ENCODE measurements around the gene NCOA3. TPM values are rescaled to one million over a fixed set of nuclear protein-coding genes. Genes with fewer than 3 reads are reported as not detected.

The NCOA3 gene
- total RNA-seq, 1 donor from 2014 or later = 18.6 TPM

DNA sequence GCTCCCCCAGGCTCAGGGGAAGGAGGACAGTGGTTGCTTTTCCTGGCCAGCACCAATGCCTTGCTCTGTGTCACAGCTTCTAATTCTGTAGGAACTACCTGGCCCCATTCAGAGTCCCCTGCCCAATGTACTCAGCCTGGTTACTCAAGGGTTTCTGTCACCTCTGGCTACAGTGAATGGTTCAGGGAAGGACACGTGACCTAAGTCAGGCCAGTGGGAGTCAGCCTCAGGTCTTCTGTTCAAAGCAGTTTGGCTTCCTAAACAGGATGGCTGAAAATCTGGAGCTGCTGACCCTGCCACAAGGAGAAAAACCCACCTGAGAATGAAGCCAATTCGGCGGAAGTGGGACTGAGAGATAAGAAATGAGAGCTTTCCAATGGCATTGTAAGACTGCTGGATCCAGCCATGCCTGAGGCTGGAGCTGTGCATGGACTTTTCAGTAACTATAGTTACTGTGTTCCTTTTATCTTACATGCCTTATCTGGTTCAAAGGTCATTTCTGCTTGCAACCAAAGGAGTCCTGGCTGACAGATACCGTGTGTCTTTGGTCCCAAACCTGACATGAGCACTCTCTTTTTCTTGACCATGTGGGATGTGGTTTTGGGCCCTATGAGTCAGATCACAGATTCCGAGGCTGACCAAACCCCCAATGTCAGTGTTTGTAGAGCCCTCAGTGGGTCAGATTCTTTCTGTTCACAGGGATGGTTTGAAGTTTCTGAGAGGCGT is 179.3 kb downstream of the NCOA3 start:
- intact Hi-C loops (cut with DNase I) = no loop called here
- DNase-seq (ENCODE audit: low spot score) = peak; percentile 61

DNA sequence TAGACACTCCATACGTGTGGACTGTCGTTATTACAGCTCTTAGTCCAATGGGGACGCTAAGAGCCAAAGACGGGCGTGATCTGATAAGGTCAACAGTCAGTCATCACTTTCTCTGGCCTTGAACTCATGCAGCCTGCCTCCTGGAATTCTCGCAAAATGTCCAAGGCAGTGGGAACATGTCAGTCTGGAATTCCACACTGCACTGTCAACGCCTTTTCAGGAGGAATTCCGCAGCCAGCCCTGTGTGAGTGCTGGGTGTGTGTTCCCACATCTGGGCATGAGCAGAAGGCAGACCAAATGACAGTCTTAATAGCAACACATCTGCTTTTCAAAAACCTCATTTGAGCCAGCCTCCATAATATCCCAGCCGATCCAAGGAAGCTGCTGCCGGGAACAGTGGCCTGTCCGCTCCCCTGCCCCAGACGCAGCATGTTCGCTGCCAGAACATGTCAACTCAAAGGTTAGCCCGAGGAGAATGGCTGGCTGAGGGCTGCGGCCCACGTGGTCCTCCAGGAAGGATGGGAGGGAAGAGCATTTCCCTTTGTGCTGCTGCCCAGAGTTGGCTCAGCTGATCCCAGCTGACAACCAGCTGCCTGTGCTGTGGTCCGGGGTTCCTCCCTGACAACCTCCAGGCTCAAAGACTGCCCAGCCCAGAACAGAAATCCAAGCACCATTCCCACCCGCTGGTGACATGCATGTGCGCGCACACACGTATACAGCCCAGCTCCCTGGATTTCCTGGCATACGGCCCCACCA is 180.5 kb downstream of the NCOA3 start:
- peak; percentile 88 for DNase-seq (ENCODE audit: low spot score)
- intact Hi-C loops (cut with DNase I) = no loop called here

DNA sequence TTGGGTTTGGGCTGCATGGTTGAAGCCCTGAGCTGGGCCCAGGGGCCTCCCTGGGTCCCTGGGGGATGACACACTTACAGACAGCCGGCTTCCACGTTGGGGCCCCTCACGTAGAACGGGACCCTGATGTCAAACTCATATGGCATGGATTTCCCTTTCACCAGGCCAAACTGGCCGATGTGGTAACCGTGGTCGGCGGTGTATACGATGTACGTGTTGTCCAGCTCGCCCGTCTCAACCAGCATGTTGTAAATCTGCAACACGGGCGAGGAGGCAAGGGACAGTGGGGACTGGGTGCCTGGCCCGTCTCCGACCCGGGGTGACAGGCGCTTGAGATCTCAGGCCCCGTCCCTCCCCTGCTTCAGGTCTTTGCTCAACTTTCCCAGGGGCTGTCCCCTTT is 181.2 kb downstream of the NCOA3 start:
- intact Hi-C loops (cut with DNase I) = no loop called here
- no peak for DNase-seq (ENCODE audit: low spot score)

DNA sequence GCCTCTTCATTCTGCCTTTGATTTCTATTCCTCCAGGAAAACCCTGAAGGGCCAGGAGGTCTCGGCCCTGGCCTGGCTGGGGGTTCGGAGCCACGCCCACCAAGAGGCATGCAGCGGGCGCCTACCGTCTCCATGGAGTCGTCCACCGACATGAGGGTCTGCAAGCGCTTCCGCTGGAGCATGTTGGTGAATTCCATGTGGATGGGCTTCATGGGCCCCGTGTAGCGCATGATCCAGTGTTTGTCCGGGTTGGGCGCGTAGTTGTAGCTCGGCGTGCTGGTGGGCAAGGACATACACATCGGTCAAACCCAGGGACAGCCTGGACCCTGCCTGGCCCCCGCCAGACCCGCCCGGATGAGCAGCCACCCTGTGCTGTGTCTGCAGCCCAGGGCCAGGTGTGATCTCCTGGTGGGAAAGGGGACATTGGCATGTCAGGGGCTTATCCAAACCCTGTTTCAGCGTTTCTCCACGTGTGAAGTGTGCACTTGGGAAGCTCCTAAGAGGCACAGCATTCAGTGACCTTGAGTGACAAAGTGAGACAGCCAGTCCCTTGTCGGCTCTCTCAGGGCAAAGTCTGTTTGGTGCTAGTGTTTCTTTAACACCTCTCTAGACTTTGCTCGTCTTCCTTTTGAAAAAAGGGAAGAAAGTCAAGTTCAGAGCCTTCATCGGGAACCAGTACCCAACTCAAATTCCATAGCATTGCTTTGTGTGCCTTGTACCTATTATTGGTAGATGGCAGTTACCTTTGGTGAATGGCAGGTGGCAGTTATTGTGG is 182.8 kb downstream of the NCOA3 start:
- DNase-seq (ENCODE audit: low spot score) = no peak
- intact Hi-C loops (cut with DNase I) = no loop called here

DNA sequence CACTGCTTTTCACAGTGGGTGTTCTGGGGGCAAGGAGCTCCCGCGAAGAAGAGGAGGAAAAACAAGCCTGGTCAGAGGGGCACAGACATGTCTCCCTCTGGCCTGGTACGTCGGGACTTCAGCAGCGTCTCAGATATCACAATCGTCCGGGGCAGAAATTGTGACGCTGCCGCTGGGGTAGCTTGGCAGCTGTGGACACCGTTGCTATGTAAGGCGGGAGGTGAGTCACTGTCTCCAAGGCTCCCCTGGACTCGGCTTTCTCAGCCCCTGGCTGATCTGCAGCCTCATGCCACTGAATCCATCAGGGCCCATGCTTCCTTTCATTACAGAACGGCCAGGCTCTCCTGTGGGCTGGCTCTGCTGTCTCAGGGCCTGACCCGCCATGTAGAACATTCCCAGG is 184.9 kb downstream of the NCOA3 start:
- no peak for DNase-seq (ENCODE audit: low spot score)
- intact Hi-C loops (cut with DNase I) = no loop called here

DNA sequence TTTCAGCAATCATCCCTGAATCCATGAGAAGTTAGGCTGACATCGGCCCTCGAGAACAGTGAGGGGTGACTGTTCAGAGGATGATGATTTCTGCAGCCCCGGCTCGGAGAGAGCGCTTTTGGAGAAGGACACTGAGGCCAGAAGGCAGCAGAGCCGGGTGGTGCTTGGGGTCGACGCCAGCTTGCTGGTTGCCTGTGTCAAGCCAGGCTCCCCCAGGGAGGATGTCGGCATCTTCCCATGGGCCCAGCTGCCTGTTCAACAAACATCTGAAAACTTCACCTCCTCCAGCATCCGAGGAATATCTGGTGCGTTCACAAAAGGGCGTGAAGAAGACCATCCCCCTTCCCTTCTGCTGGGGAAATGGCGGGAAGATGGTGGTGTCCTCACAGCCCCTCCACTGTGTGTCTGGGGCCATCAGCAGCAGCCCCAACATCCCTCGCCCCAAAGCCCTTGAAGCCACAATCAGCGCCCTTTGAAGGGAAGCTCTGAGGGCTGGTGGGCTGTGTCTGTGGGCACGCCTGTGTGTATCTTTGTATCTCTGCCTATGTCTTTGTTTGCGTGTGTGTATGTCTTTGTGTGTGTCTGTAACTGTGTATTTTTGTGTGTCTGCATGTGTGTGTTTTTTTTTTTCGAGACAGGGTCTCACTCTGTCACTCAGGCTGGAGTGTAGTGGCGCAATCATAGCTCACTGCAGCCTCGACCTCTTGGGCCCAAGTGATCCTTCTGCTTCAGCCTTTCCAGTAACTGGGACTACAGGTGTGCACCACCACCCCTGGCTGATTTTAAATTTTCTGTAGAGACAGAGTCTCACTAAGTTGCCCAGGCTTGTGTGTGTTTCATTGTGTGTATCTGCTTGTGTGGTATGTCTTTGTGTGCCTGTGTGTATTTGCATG is 185.7 kb downstream of the NCOA3 start:
- intact Hi-C loops (cut with DNase I) = no loop called here

DNA sequence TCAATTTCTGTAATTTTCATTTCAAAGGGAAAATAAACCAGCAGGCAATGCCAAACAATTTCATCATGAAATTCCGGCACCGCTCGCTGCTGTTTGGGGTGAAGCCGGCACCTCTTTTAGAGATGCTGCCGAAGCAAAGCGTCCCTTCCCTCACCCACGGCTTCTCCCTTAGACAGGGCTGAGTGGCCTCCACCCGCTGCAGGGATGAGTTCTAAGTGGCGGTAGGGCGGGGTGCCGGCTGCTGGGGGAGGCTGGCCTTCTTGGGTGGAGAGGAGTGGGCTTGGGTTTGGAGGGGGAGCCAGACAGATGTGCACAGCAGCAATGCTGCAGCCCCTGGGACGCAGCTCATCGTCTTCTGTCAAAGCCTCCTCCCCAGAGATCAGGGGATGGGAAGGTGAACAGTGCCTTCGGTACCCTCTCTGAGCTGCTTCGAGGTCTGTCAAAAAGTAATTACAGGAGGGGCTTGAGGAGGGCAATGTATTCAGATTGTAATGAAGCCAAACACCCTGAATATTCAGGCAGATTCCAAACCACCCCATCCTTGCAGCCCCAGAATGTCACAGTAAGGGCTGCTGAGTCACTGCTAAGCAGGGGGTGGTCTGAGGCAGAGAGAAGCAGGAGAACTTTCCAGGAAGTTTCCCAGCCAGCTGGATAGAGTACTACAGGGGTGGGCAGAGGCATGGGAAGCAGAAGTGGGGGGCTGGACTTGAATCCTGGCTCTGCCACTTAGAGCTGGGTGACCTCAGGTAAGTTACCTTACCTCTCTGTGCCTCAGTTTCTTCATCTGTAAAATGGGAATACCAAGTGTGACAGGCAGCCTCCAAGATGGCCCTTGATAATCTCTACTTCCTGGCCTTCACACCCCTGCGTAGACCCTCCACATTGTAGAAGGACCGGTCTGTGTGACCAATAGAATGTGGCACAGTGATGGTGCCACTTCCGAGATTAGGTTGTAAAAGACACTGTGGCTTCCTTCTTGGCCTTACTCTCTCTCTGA is 187.0 kb downstream of the NCOA3 start:
- intact Hi-C loops (cut with DNase I) = no loop called here

More for the DNA sequence above, 185.7 kb downstream of the NCOA3 start:
- no peak for DNase-seq (ENCODE audit: low spot score)

DNA sequence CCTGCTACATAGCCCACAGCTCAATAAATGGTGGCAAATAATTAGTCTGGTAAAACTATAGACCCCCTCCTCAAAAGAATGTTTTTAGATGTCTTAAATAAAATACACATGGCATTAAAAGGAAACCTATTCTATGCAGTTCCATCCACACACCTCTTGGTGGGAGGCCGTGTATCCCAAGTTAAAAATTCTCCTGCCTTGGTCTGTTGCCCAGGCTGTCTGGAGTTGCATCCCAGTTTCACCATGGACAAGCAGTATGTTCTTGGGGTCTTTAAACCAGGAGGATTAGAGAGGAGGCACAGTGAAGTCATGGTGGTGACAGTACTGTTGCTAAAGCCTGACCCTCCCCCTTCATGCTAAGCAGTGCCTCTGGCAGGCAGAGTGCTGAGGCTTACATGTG is 188.0 kb downstream of the NCOA3 start:
- no peak for DNase-seq (ENCODE audit: low spot score)
- intact Hi-C loops (cut with DNase I) = no loop called here

More for the DNA sequence above, 187.0 kb downstream of the NCOA3 start:
- no peak for DNase-seq (ENCODE audit: low spot score)

DNA sequence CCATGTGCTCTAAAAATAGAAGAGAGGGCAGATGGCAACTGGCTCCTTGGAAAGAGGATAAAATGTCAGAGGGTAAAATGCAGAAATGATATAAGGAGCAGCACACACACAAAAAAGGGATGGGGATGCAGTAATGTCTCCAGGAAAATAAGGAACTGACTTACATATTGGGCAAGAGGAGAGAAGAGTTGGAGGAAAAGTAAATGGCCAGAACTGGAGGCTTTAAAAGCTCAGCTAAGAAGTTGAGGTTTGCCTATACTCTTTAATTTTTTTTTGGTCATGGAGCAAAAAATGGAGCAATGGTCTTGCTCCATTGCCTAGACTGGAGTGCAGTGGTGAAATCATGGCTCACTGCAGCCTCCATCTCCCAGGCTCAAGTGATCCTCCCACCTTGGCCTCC is 189.9 kb downstream of the NCOA3 start:
- intact Hi-C loops (cut with DNase I) = no loop called here
- no peak for DNase-seq (ENCODE audit: low spot score)

DNA sequence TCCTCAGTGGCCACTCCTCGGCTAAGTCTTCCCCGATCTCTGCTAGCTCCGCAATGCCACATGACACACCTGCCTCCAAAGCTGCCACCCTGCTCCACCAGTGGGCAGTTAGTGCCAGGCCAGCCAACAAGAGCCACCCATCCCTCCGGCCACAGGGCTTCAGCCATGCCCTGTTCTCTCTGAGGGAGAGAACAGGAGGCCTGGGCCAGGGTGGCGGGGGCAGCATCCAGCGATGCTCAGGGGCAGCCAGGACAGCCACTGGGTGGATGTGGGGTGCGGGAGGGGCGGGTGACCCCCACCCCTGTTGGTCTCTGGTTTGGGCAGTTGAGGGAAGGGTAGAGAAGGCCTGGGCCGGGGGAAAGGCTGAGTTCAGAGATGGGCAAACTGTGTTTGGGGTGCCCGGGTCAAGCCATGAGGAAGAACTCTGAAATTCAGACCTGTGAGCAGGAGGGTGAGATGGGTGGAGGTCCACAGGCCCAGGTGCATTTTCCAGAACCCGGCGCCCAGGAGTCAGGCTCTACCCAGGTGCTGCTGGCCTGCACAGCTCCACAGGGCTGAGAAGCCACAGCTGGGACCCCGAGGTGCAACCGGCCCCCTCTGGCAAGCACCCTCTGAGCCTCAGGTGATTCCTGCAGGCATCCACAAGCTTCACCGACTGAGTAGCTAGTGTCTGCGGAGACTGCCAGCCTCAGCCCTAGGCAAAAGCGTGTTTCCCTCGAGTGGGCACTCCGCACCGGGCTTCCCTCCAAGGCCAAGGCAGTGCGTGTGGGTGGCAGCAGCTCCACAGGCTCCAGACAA is 192.5 kb downstream of the NCOA3 start:
- intact Hi-C loops (cut with DNase I) = no loop called here
- no peak for DNase-seq (ENCODE audit: low spot score)

DNA sequence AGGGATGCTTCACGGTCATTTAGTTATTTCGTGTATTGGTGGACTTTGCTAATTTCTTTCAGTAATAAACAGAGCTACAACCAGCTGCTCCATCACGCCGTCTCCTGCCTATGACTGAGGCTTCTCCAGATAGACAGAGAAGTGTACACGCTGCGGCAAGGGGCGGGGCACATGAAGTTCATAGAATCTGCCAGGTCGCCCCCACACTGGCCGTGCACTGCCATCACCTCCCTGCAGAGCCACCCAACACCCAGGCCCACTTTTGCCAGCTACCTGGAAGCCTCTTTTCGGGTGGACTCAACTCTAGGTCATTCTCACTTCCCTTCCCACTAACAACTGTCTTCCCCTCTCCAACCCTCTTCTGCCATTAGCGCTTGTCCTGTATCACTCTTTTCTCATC is 195.2 kb downstream of the NCOA3 start:
- intact Hi-C loops (cut with DNase I) = no loop called here
- no peak for DNase-seq (ENCODE audit: low spot score)

DNA sequence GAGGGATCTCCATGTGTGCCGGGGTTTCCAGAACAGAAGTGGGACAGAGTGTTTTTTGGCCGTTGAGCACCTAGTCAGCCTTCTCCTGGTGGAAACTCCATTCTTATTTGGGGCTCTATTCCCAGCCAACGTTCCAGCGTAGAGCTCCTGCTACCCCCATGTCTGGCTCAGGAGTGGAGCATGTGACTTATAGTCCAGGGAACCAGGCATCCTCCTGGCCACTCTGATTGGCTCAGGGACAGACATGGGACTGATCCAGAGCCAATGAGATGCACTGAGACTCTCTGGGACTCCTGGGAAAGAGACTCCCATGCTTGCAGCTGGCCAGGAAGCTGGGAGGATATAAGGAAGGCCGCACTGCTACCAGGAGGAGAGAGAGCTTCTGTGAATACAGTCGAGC is 196.5 kb downstream of the NCOA3 start:
- DNase-seq (ENCODE audit: low spot score) = no peak
- intact Hi-C loops (cut with DNase I) = no loop called here

DNA sequence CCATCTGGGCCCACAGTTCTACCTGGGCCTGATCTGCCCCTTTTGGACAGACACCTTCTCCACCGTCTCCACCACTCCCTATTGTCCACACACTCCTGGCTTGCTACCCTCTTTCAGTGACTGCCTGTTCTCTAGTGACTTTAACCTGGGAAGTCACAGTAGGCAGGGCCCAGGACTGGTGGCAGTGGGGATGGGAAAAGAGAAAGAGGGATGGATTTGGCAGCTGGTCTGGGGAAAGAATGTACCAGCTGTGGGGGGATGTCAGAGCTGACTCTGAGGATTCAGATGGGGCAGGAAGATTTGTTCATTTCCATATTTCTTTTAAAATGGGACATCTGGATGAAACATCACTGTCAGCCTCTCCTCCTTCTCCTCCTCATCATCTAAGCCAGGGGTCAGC is 198.1 kb downstream of the NCOA3 start:
- no peak for DNase-seq (ENCODE audit: low spot score)
- intact Hi-C loops (cut with DNase I) = no loop called here

DNA sequence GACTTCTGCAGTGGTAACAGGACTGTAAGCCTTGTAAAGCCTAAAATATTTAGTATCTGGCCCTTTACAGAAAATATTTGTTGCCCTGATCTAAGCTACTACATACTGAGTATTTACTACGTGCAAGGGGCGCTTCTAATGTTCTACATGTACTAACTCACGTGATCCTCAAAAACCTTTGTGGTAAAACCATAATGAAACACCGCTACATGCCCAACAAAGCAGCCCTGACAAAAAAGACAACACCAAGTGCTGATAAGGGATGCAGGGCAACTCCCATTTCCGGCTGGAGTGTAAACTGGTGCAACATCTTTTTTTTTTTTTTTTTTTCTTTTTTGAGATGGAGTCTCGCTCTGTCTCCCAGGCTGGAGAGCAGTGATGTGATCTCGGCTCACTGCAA is 198.6 kb downstream of the NCOA3 start:
- intact Hi-C loops (cut with DNase I) = no loop called here
- DNase-seq (ENCODE audit: low spot score) = no peak

DNA sequence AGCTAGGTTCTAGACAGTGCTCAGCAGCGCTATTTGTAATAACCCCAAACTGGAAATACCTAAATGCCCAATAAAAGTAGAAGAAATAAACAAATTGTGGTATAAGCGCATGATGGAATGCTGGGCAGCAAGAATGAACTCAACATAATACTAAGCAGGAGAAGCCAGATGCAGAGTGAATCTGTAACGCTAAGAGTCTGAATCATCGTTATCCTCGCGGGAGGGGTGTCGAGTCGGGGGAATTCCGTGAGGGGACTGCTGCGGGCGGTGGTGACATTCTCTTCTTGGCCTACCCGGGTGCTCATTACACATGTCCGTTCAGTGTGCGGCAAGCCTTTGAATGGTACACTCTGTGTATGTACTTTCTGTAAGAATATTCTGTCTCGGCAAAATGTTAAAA is 199.9 kb downstream of the NCOA3 start:
- no peak for DNase-seq (ENCODE audit: low spot score)
- intact Hi-C loops (cut with DNase I) = no loop called here

DNA sequence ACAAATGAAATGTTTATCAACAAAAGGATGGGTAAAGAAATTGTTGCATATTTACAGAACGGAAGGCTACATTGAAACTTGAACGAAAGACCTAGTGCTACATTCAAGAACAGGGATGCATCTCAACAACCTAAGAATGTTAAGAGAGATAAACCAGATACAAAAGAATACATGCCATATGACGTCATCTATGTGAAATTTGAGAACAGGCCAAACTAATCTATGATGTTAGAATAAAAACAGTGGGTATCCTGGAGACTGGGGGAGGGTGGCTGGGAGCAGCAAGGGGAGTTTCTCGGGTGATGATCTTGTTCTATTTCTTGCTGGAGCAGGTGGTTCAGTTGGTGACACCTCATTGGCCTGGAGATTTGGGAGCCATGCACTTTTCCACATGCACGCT is 202.1 kb downstream of the NCOA3 start:
- intact Hi-C loops (cut with DNase I) = no loop called here
- no peak for DNase-seq (ENCODE audit: low spot score)

DNA sequence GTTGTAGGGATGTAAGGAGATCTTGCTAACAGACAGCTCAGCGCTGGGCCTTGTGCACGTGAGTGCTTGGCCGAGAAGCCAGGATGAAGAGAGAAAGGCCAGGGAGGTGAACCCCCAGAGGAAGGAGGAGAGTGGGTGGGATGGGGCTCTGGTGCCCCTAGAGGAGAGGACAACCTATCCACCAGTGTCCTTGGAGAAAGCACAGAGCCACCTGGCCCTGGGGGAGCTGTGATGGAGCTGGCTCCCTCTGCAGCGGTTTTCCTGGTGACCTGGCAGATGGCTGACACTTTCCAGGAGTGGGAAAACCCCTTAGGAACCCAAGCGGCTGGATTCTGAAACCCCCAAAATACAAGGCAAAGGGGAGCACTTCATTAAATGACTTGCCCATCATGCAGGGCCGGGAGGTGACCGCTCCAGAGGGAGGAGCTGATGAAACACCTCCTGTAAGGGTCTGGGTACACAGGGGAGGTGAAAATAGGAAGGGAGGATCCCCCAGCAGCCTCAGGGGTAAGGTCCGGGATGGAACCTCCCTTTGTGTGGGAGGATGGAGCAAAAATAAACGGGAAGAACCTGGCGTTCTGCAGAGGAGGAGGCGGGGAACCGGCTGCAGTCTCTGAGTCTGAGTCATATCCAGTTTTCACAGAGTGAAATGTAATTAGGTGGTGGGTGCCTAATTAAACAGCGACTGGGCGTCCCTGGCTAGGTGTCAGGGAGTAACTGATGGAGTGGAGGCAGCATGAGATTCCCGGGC is 203.2 kb downstream of the NCOA3 start:
- intact Hi-C loops (cut with DNase I) = no loop called here
- DNase-seq (ENCODE audit: low spot score) = no peak
